ENCODE data around the gene SART3. TPM values are rescaled to one million over a fixed set of nuclear protein-coding genes. Genes with fewer than 3 reads are reported as not detected.
A peak's percentile ranks its signal among the peaks of the same experiment; 100 is the strongest.
"Not testable (repeated sequence)": the region's sequence is repeated elsewhere in the genome, so short reads cannot be mapped to it uniquely, and the experiment has no call there.

The SART3 gene
- total RNA-seq, 4 donors from 2014 or later: 48.4 to 77.4 (median 72.1) TPM

GRCh38 chr12:108498136-108498535 is 62.8 kb downstream of the SART3 start:
- no peak overlapping the region for H3K4me3 ChIP-seq (ENCODE audit: low read depth, poor library complexity, severe bottlenecking)
- WGBS, 2 donors: 87% methylated on average over 11 of the region's 11 CpGs
- intact Hi-C loops (cut with DNase I; ENCODE audit: low total_unique reads): no loop called here
- TF ChIP-seq POLR2A (IDR thresholded peaks at IDR 0.05) (no peak), CTCF (IDR thresholded peaks at IDR 0.05) (no peak)
- DNase-seq (ENCODE audit: low spot score in 2 of 2): no peak

GRCh38 chr12:108495823-108496579 is 65.0 kb downstream of the SART3 start:
- intact Hi-C loops (cut with DNase I; ENCODE audit: low total_unique reads): no loop called here
- no peak for TF ChIP-seq POLR2A (IDR thresholded peaks at IDR 0.05)
- no peak for TF ChIP-seq CTCF (IDR thresholded peaks at IDR 0.05)
- peak in 1 of 2 donors; percentile 25 for DNase-seq (ENCODE audit: low spot score in 2 of 2)
- 25 to 30% methylated on average over 11 of the region's 11 CpGs for WGBS, 2 donors
- H3K4me3 ChIP-seq (ENCODE audit: low read depth, poor library complexity, severe bottlenecking): no peak overlapping the region

GRCh38 chr12:108495054-108495453 is 65.9 kb downstream of the SART3 start:
- DNase-seq (ENCODE audit: low spot score in 2 of 2): peak in 1 of 2 donors; percentile 15
- no peak overlapping the region for H3K4me3 ChIP-seq (ENCODE audit: low read depth, poor library complexity, severe bottlenecking)
- TF ChIP-seq POLR2A (IDR thresholded peaks at IDR 0.05) (no peak), CTCF (IDR thresholded peaks at IDR 0.05) (no peak)
- 33 to 42% methylated on average over 1 of the region's 1 CpG for WGBS, 2 donors
- intact Hi-C loops (cut with DNase I; ENCODE audit: low total_unique reads): no loop called here

- intact Hi-C loops (cut with DNase I; ENCODE audit: low total_unique reads): no loop called here
- DNase-seq (ENCODE audit: low spot score in 2 of 2): no peak
- H3K4me3 ChIP-seq (ENCODE audit: low read depth, poor library complexity, severe bottlenecking): no peak overlapping the region
- TF ChIP-seq POLR2A (IDR thresholded peaks at IDR 0.05) (no peak), CTCF (IDR thresholded peaks at IDR 0.05) (no peak)
- 60% methylated on average over 2 of the region's 2 CpGs for WGBS, 2 donors
Observed at GRCh38 chr12:108491256-108491655, 69.7 kb downstream of the SART3 start.

- 90 to 96% methylated on average over 4 of the region's 4 CpGs for WGBS, 2 donors
- DNase-seq (ENCODE audit: low spot score in 2 of 2); intact Hi-C loops (cut with DNase I; ENCODE audit: low total_unique reads); H3K4me3 ChIP-seq (ENCODE audit: low read depth, poor library complexity, severe bottlenecking): not testable (repeated sequence)
Observed at GRCh38 chr12:108487029-108487428, 73.9 kb downstream of the SART3 start.

GRCh38 chr12:108485371-108485770 is 75.6 kb downstream of the SART3 start:
- WGBS, 2 donors: 80 to 82% methylated on average over 7 of the region's 7 CpGs
- DNase-seq (ENCODE audit: low spot score in 2 of 2); intact Hi-C loops (cut with DNase I; ENCODE audit: low total_unique reads); H3K4me3 ChIP-seq (ENCODE audit: low read depth, poor library complexity, severe bottlenecking): not testable (repeated sequence)

GRCh38 chr12:108484845-108485244 is 76.1 kb downstream of the SART3 start:
- no peak overlapping the region for H3K4me3 ChIP-seq (ENCODE audit: low read depth, poor library complexity, severe bottlenecking)
- intact Hi-C loops (cut with DNase I; ENCODE audit: low total_unique reads): no loop called here
- TF ChIP-seq CTCF (IDR thresholded peaks at IDR 0.05): no peak
- no peak for TF ChIP-seq POLR2A (IDR thresholded peaks at IDR 0.05)
- no peak for DNase-seq (ENCODE audit: low spot score in 2 of 2)
- WGBS, 2 donors: 67 to 91% methylated on average over 2 of the region's 2 CpGs
